Aorta (tissue), 5 donors: Measurements from ENCODE around the gene OR56B1. TPM values are rescaled to one million over a fixed set of nuclear protein-coding genes. Genes with fewer than 3 reads are reported as not detected.

ENCODE experiments used
- ATAC-seq: fragments of 200-7000 bp; cut with Tn5 transposase; one replicate; pipeline ENCODE4 v1.9.1; 2022; ENCODE audit warnings: moderate library complexity; ENCODE audit not compliant: low FRiP score
- DNase-seq, 2 donors: peaks; one replicate each; pipeline ENCODE4 v3.0.0-alpha.2; 2020
- H3K27ac ChIP-seq, 2 donors: one replicate each; pipeline ENCODE4 v1.5.1; 2013; ENCODE audit warnings: low read length in 2 of 2, mild to moderate bottlenecking in 2 of 2, moderate library complexity in 2 of 2, control low read depth in 1 of 2, inconsistent platforms in 1 of 2, low read depth in 1 of 2
- H3K27me3 ChIP-seq, 2 donors: one replicate each; pipeline ENCODE4 v1.6.1; 2013; ENCODE audit warnings: control low read depth in 1 of 2, low read length in 1 of 2, mild to moderate bottlenecking in 1 of 2, moderate library complexity in 1 of 2; ENCODE audit not compliant: insufficient read depth in 2 of 2, control insufficient read depth in 1 of 2
- H3K36me3 ChIP-seq, 2 donors: one replicate each; pipeline ENCODE4 v1.6.1; 2013; ENCODE audit warnings: control low read depth in 1 of 2, low read length in 1 of 2, mild to moderate bottlenecking in 1 of 2; ENCODE audit not compliant: insufficient read depth in 2 of 2, control insufficient read depth in 1 of 2
- H3K4me1 ChIP-seq, 2 donors: one replicate each; pipeline ENCODE4 v1.6.1; 2013; ENCODE audit warnings: low read length in 2 of 2, control low read depth in 1 of 2, mild to moderate bottlenecking in 1 of 2, moderate library complexity in 1 of 2; ENCODE audit not compliant: insufficient read depth in 2 of 2, control insufficient read depth in 1 of 2
- H3K4me3 ChIP-seq, 2 donors: one replicate each; pipeline ENCODE4 v1.5.1; 2013; ENCODE audit warnings: low read length in 2 of 2, control low read depth in 1 of 2, mild to moderate bottlenecking in 1 of 2
- H3K9me3 ChIP-seq: one replicate; pipeline ENCODE4 v1.6.1; 2013; ENCODE audit warnings: mild to moderate bottlenecking, low read length; ENCODE audit not compliant: control insufficient read depth
- WGBS, 2 donors: extraction: QIAGEN DNeasy Blood & Tissue Kit; methylation state at CpG; one replicate each; pipeline ENCODE4 v1.1.7; 2013; 5-methylcytosine and 5-hydroxymethylcytosine counted together
- intact Hi-C, 2 donors: fragments of 100-400 bp; cut with DNase I; formaldehyde crosslinking; loops; one replicate each; pipeline versions ENCODE4 v1.14.2 to v1.15.0; 2022
- polyA plus RNA-seq, 2 donors: library from polyadenylated mRNA; stranded (reverse); fragments of 200-250 nt; gene quantifications; one replicate each; pipeline ENCODE4 v1.2.3, GENCODE V29; 2013
- total RNA-seq, 2 donors: library from RNA; stranded (reverse); fragmentation: NEBNext Ultra II Directional; extraction: Animal tissue kit (Norgen Biotek cat#: 25700); gene quantifications; one replicate each; pipeline ENCODE4 v1.2.1, GENCODE V29; 2021
- donor health status: healthy with polysubstance abuse.
- donor health status: Bipolar disorder and iron deficiency.
- donor health status: DM: no; HTN: no; CAD: no.
- donor health status: DM: no; HTN: no; CAD: no.
- donor health status: DM: yes; HTN: yes; CAD: no.

Gene OR56B1
- total and polyA plus RNA-seq, 4 donors, result 0.24 to 0.26 TPM; not detected in 2

GRCh38 chr11:5749836-5750235 lies 13.6 kb downstream of the OR56B1 start:
- H3K27ac ChIP-seq, result no peak overlapping the region
- ATAC-seq, result no peak
- H3K36me3 ChIP-seq, result no peaks in the 10 kb centered on the region
- WGBS, 2 donors, result 74 to 76% methylated on average over 3 of the region's 3 CpGs
- H3K4me3 ChIP-seq, result no peak overlapping the region
- no peaks in the 10 kb centered on the region for H3K27me3 ChIP-seq
- H3K9me3 ChIP-seq, result no peaks in the 10 kb centered on the region
- intact Hi-C loops, result no loop called here
- DNase-seq, result no peak
- H3K4me1 ChIP-seq, result no peaks in the 10 kb centered on the region

GRCh38 chr11:5753943-5754342 lies 17.7 kb downstream of the OR56B1 start, which contains the start of gene OR52N4:
OR52N4 (plus strand) TSS chr11:5754243; CDS start chr11:5754741, 498 bp downstream.
- Histone ChIP-seq H3K36me3 (no peaks in the 10 kb centered on the region), H3K4me1 (no peaks in the 10 kb centered on the region), H3K4me3 (no peak within 1 kb of the TSS), H3K27ac (no peak within 1 kb of the TSS), H3K27me3 (no peaks in the 10 kb centered on the region), H3K9me3 (no peaks in the 10 kb centered on the region)
- intact Hi-C loops, result no loop called here
- 93% methylated on average over 1 of the region's 1 CpG for WGBS, 2 donors
- DNase-seq, result no peak
- no peak for ATAC-seq

- Histone ChIP-seq H3K9me3 (no peaks in the 10 kb centered on the region), H3K36me3 (no peaks in the 10 kb centered on the region), H3K4me3 (no peak overlapping the region), H3K27me3 (no peaks in the 10 kb centered on the region), H3K4me1 (no peaks in the 10 kb centered on the region), H3K27ac (no peak overlapping the region)
- 60 to 61% methylated on average over 1 of the region's 1 CpG for WGBS, 2 donors
- ATAC-seq (no peak), DNase-seq (no peak)
- intact Hi-C loops, result no loop called here
Observed at GRCh38 chr11:5767056-5767455, 30.8 kb downstream of the OR56B1 start.

GRCh38 chr11:5783255-5783654 lies 47.0 kb downstream of the OR56B1 start, which contains the start of gene OR52N5:
OR52N5 (minus strand) TSS chr11:5783355; CDS start chr11:5778634, 4,721 bp downstream.
- ATAC-seq, result no peak
- no peak for DNase-seq
- 32 to 41% methylated on average over 4 of the region's 4 CpGs for WGBS, 2 donors

More at GRCh38 chr11:5783255-5783654, 47.0 kb downstream of the OR56B1 start, which contains the start of gene OR52N5:
- no peaks in the 10 kb centered on the region for H3K27me3 ChIP-seq
- H3K4me1 ChIP-seq, result no peaks in the 10 kb centered on the region
- intact Hi-C loops, result no loop called here
- H3K27ac ChIP-seq, result no peak within 1 kb of the TSS
- no peak within 1 kb of the TSS for H3K4me3 ChIP-seq
- no peaks in the 10 kb centered on the region for H3K9me3 ChIP-seq
- H3K36me3 ChIP-seq, result no peaks in the 10 kb centered on the region

Other genes starting within 250 kb of the OR56B1 start
- gene OR52D1, start 247.8 kb upstream of the OR56B1 start, total RNA-seq, result not detected
- not detected for gene OR52D1, start 247.8 kb upstream of the OR56B1 start, polyA plus RNA-seq
- under 1 TPM; 0.71 to 0.99 TPM for gene UBQLN3, start 226.5 kb upstream of the OR56B1 start, total RNA-seq
- gene UBQLN3, start 226.5 kb upstream of the OR56B1 start, polyA plus RNA-seq, result not detected
- 1 to 10 TPM in 1 of 2 donors, under 1 TPM in 1; 0.88 to 1.3 TPM for gene UBQLNL, start 219.7 kb upstream of the OR56B1 start, total RNA-seq
- gene UBQLNL, start 219.7 kb upstream of the OR56B1 start, polyA plus RNA-seq, result 1 to 10 TPM in 1 of 2 donors, not detected in 1; 1.6 TPM
- gene OR52H1, start 187.9 kb upstream of the OR56B1 start, total RNA-seq, result under 1 TPM; 0.78 to 0.96 TPM
- not detected for gene OR52H1, start 187.9 kb upstream of the OR56B1 start, polyA plus RNA-seq
- not detected for gene OR52B6, start 155.6 kb upstream of the OR56B1 start, total RNA-seq
- gene OR52B6, start 155.6 kb upstream of the OR56B1 start, polyA plus RNA-seq, result not detected
- 1 to 10 TPM; 2.1 to 5.1 TPM for gene TRIM6, start 139.8 kb upstream of the OR56B1 start, total RNA-seq
- 1 to 10 TPM; 3.6 to 6.3 TPM for gene TRIM6, start 139.8 kb upstream of the OR56B1 start, polyA plus RNA-seq
- gene TRIM34, start 111.4 kb upstream of the OR56B1 start, total RNA-seq, result 1 to 10 TPM; 5.6 to 9.2 TPM
- 1 to 10 TPM; 5.1 to 5.8 TPM for gene TRIM34, start 111.4 kb upstream of the OR56B1 start, polyA plus RNA-seq
- 10 to 100 TPM; 38.8 to 42.0 TPM for gene TRIM5, start 51.4 kb upstream of the OR56B1 start, total RNA-seq
- 10 to 100 TPM; 16.0 to 21.0 TPM for gene TRIM5, start 51.4 kb upstream of the OR56B1 start, polyA plus RNA-seq
- 100 to 1,000 TPM in 1 of 2 donors, 10 to 100 TPM in 1; 71.4 to 109 TPM for gene TRIM22, start 46.7 kb upstream of the OR56B1 start, total RNA-seq
- 100 to 1,000 TPM in 1 of 2 donors, 10 to 100 TPM in 1; 39.9 to 110 TPM for gene TRIM22, start 46.7 kb upstream of the OR56B1 start, polyA plus RNA-seq
- gene OR52N4, start 17.8 kb downstream of the OR56B1 start, total RNA-seq, result under 1 TPM; 0.78 to 0.87 TPM
- gene OR52N4, start 17.8 kb downstream of the OR56B1 start, polyA plus RNA-seq, result 1 to 10 TPM in 1 of 2 donors, not detected in 1; 1.2 TPM
- not detected for gene OR52N5, start 46.9 kb downstream of the OR56B1 start, total RNA-seq
- not detected for gene OR52N5, start 46.9 kb downstream of the OR56B1 start, polyA plus RNA-seq
- not detected for gene OR52N1, start 54.8 kb downstream of the OR56B1 start, total RNA-seq
- not detected for gene OR52N1, start 54.8 kb downstream of the OR56B1 start, polyA plus RNA-seq
- gene OR52N2, start 72.5 kb downstream of the OR56B1 start, total RNA-seq, result not detected
- gene OR52N2, start 72.5 kb downstream of the OR56B1 start, polyA plus RNA-seq, result under 1 TPM in 1 of 2 donors, not detected in 1; 0.13 TPM
- gene OR52E6, start 105.4 kb downstream of the OR56B1 start, total RNA-seq, result not detected
- gene OR52E6, start 105.4 kb downstream of the OR56B1 start, polyA plus RNA-seq, result not detected
- not detected for gene OR52E8, start 121.2 kb downstream of the OR56B1 start, total RNA-seq
- not detected for gene OR52E8, start 121.2 kb downstream of the OR56B1 start, polyA plus RNA-seq
- gene OR52E4, start 144.2 kb downstream of the OR56B1 start, total RNA-seq, result not detected
- gene OR52E4, start 144.2 kb downstream of the OR56B1 start, polyA plus RNA-seq, result not detected
- gene OR52E5, start 156.8 kb downstream of the OR56B1 start, total RNA-seq, result not detected
- not detected for gene OR52E5, start 156.8 kb downstream of the OR56B1 start, polyA plus RNA-seq
- gene OR56A3, start 205.8 kb downstream of the OR56B1 start, total RNA-seq, result not detected
- gene OR56A3, start 205.8 kb downstream of the OR56B1 start, polyA plus RNA-seq, result not detected
- not detected for gene OR56A5, start 232.0 kb downstream of the OR56B1 start, total RNA-seq
- gene OR56A5, start 232.0 kb downstream of the OR56B1 start, polyA plus RNA-seq, result not detected